Stimulated activated CD8-positive, alpha-beta memory T cell treated with anti-CD3 and anti-CD28 coated beads, Interleukin-7, amount 100 ng/mL, for 1 hour (primary cell): ENCODE measurements around the gene RALGAPA1.
"Not testable (repeated sequence)": the region's sequence is repeated elsewhere in the genome, so short reads cannot be mapped to it uniquely, and the experiment has no call there.

ENCODE experiments used
- DNase-seq, 2 donors: peaks; one replicate each; pipeline ENCODE4 v3.0.0-alpha.2; 2020; ENCODE audit warnings: low read depth in 2 of 2

Gene RALGAPA1

DNA sequence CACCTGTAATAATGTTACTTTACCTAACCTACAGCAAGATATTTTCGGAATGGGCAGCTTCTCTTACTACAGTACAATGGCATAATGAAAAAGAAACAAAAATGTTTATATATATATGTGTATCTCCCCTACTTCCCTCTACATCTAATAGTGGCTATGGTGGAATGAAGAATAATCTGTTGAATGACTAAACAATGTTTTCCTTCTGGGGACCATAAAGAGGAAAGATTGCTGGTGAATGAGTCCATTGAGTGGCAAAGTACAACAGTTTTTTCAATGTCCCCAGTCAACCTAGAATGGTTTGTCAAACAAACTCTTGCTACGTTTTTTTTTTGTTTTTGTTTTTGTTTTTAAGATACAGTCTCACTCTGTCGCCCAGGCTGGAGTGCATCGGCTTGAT is 47.2 kb downstream of the RALGAPA1 start:
- no peak for DNase-seq

DNA sequence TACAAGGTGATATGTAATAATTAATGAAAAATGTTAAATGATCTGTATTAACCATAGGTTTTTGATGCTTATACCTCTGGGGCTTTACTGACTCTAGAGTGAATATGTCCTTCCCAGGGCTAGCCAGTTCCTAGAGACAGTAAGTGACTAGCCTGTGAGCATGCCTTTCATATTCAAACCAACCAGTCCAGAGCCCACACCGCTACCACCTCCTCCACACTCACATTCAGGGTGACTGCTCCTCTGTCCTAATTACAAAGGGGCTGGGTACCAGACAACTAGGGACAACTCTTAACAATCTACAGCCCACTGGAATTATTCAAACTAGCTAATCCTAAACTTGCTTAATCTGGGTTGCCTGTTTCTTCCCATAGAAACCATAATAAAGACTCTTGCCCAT is 49.0 kb downstream of the RALGAPA1 start:
- no peak for DNase-seq

DNA sequence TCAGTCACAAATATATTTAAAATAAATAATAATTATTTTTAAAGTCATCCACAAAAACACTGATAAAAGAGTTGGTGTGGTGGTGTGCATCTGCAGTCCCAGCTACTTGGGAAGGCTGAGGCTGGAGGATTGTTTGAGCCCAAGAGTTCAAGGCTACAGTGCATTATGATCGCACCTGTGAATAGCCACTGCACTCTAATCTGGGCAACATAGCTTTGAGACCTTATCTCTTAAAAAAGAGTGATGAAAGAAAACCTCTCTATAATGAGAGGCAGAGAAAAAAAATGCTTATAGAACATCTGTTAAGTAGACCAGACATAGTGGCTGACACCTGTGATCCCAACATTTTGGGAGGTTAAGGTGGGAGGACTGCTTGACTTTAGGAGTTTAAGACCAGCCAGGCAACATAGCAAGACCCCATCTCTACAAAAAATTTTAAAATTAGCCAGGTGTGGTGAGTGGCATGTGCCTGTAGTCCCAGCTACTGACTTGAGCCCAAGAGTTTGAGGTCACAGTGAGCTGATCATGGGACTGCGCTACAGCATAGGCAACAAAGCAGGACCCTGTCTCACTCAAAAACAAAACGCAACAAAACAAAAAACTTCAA is 50.5 kb downstream of the RALGAPA1 start:
- DNase-seq, result no peak

DNA sequence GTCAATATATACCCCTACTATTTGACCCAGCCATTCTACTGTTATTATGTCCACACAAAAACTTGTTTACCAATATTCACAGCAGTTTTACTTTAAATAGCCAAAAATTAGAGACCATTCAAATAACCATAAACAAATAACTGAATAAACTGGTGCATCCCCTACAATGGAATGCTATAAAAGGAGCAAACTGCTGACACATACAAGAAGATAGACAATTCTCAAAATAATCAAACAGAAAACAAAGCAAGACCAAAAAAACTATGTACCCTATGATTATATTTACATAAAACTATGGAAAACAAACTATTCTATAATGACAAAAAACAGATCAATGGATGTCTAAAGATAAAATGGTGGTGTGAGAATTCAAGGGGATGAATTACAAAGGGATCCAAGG is 54.4 kb downstream of the RALGAPA1 start:
- no peak for DNase-seq

DNA sequence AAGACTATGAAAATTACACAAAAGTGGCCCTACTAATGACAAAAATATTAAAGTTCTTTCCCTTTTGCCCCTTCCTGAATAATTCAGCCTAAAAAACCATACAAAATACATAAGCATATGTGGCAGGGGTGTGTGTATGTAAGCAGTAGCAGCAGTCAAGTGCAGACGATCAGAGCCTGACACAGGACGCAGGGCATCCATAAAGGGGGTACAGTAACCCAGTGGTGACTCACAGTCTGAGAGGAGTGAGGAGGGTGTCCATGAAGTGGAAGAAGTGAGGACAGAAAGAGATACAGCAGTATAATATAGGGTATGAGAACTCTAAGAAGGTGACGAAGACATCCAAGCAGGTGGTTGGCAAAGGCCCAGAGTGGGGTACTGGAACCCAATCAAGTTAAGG is 56.7 kb downstream of the RALGAPA1 start:
- no peak for DNase-seq

DNA sequence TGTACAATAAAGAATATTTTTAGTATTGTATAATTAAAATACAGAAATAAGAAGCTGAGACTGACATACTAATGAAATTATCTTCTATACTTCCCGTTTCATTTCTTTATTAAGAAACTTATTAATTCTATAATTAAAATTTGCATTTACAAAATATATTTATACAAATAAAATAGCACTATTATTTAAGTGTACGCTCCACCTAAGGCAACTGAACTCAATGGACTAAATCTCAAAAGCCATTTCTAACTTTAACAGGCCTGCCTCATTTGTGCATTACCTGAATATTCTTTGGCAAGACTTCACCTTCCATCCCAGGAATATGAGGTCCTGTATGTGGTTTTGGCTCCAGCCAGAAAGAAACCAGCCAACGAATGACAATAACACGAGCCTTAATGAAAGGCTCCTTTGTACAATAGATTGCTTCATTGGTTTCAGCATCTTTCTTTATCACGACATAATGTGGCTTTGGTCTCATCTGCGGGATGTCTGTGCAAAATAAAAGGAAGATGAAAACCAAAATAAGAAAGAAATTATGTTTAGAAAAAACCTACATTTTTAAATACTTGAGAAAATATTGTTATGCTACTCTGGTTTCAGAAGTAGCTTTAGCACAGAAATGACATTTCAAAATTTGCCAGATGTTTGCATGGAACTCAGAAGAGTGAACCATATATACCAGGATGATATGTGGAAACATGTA is 58.7 kb downstream of the RALGAPA1 start:
- DNase-seq, result no peak

DNA sequence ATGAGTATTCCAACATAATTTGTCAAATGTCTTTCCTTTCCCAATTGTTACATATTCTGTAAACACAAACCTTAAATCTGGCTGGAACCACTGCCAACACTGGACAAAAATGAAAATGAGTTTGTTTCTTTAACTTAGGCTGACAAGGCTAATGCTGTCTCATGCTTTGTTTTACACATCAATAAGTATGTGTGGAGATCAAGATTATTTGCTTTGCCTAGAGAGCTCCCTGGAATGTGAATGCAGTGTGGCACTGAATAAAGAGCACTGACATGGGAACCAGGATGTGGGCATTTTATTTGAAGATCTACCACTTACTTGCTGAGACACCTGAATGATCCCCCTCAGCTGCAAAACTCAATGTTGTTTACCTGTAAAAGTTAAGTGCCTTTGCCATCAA is 61.7 kb downstream of the RALGAPA1 start:
- DNase-seq, result no peak

GRCh38 chr14:35742442-35742841 is 66.7 kb downstream of the RALGAPA1 start:
- no peak for DNase-seq

GRCh38 chr14:35742032-35742371 is 67.1 kb downstream of the RALGAPA1 start:
- DNase-seq, result no peak

GRCh38 chr14:35741345-35742031 is 67.6 kb downstream of the RALGAPA1 start:
- DNase-seq, result no peak

- DNase-seq, result no peak
These were observed 68.9 kb downstream of the RALGAPA1 start for GRCh38 chr14:35740215-35740614.

DNA sequence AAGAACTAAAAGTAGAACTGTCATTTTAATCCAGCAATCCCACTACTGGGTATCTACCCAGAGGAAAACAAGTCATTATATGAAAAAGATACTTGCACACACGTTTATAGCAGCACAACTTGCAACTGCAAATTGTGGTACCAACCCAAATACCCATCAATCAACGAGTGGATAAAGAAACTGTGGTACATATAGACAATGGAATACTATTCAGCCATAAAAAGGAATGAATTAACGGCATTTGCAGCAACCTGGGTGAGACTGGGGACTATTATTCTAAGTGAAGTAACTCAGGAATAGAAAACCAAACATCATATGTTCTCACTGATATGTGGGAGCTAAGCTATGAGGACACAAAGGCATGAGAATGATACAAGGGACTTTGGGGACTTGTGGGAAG is 73.9 kb downstream of the RALGAPA1 start:
- not testable (repeated sequence) for DNase-seq

GRCh38 chr14:35733510-35733909 is 75.6 kb downstream of the RALGAPA1 start:
- not testable (repeated sequence) for DNase-seq

GRCh38 chr14:35730871-35731270 is 78.2 kb downstream of the RALGAPA1 start:
- no peak for DNase-seq

DNA sequence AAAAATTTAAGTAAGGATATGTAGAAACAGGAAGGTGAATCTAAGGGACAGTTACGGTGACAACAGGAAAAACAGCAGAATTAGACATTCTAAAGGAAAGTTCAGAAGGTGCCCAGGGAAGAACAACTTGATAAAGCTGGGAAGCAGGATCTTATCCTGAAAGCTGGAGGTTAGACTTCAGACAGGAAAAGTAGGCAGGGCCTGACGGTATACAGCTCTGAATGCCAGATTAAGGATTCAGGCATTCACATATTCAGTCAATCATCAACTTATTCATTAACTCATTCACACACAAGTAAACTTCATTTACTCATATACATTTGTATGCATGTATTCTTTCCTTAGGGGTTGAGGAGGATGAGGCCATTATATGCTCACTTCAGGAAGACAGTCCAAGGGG is 81.3 kb downstream of the RALGAPA1 start:
- no peak for DNase-seq

- DNase-seq, result no peak
These were observed 83.2 kb downstream of the RALGAPA1 start for GRCh38 chr14:35725930-35726329.

DNA sequence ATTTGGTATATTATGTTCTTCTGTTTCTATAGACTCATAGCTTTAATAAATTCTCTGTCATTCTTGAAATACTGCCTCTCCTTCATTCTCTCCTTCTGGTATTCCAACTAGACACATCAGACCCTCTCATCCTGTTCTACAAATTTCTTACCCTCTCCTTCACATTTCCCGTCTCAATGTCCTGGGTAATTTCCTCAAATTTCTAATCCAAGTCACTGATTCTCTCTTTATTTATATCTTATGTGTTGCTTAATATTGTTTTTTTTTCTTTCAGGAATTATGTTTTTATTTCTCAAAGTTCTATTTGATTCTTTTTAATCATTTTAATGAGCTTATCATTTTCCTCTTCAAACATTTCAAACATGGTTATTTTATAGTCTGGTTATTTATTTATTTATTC is 94.0 kb downstream of the RALGAPA1 start:
- no peak for DNase-seq

DNA sequence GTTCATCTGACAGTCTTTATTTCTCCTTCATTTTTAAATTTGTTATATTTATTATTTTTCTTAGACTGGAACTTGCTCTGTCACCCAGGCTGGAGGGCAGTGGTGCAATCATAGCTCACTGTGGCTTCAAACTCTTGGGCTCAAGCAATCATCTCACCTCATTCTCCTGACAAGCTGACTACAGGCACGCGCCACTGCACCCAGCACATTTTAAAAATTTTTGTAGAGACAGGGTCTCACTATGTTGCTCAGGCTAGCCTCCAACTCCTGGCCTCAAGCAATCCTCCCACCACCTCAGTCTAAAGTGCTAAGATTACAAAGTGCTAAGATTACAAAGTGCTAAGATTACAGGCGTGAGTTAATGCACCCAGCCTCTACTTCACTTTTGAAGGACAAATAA is 96.6 kb downstream of the RALGAPA1 start:
- DNase-seq, result no peak

- DNase-seq, result no peak
These were observed 101.0 kb downstream of the RALGAPA1 start for GRCh38 chr14:35708062-35708461.

DNA sequence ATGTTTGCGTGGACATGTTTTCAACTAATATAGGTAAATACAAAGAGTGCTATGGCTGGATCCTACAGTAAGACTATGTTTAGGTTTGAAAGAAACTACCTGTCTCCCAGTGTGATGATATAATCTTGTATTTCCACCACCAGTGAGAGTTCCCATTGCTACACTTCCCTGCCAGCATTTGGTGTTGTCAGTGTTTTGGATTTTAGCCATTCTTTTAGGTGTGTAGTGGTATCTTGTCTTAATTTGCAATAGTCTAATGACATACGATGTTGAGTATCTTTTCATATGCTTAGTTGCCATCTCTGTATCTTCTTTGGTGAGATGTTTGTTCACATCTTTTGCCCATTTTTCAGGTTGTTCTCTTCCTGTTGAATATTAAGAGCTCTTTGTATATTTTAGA is 103.5 kb downstream of the RALGAPA1 start:
- no peak for DNase-seq

GRCh38 chr14:35704793-35705493 is 104.2 kb downstream of the RALGAPA1 start:
- no peak for DNase-seq

GRCh38 chr14:35701531-35701930 is 107.6 kb downstream of the RALGAPA1 start:
- no peak for DNase-seq
